B cell (primary cell): ENCODE data around the gene OR1E1.
"Not testable (repeated sequence)": the region's sequence is repeated elsewhere in the genome, so short reads cannot be mapped to it uniquely, and the experiment has no call there.

Experiments
- EZH2 ChIP-seq: IDR thresholded peaks from 2 replicates; pipeline ENCODE4 v1.6.1; 2012; ENCODE audit warnings: borderline replicate concordance, low read depth, mild to moderate bottlenecking, moderate library complexity, low read length; ENCODE audit not compliant: insufficient read depth, poor library complexity, severe bottlenecking
- TF ChIP-seq, protein P1 (sequence below): fragments of 200-600 bp; IDR thresholded peaks from one replicate; pipeline ENCODE4 v1.8.0; 2022; ENCODE audit warnings: antibody characterized with exemption, mild to moderate bottlenecking

DNA sequence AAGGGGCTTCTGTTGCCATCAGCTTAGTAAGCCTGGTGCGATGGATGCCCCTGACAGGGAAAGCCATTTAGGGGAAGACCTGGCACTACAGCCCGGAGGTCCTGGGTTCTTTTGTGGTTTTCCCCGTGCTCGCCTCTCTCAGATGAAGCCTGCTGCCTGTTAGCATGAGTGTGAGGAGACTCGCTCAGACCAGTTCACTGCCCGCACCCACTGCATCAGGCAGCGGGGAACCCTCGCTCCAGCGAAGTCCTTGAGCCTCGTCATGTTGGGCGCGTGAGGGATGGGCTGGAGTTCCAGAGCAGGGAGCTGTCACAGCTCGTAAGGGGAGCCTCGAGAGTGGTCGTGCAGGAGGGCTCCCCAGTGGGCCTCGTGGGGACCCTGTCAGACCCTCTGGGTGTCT lies 14.0 kb upstream of the OR1E1 start:
- TF ChIP-seq, protein P1, sequence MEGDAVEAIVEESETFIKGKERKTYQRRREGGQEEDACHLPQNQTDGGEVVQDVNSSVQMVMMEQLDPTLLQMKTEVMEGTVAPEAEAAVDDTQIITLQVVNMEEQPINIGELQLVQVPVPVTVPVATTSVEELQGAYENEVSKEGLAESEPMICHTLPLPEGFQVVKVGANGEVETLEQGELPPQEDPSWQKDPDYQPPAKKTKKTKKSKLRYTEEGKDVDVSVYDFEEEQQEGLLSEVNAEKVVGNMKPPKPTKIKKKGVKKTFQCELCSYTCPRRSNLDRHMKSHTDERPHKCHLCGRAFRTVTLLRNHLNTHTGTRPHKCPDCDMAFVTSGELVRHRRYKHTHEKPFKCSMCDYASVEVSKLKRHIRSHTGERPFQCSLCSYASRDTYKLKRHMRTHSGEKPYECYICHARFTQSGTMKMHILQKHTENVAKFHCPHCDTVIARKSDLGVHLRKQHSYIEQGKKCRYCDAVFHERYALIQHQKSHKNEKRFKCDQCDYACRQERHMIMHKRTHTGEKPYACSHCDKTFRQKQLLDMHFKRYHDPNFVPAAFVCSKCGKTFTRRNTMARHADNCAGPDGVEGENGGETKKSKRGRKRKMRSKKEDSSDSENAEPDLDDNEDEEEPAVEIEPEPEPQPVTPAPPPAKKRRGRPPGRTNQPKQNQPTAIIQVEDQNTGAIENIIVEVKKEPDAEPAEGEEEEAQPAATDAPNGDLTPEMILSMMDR = not testable (repeated sequence)
- not testable (repeated sequence) for TF ChIP-seq EZH2
